Liver (tissue), 3 donors: ENCODE results near the gene CFAP206.

ENCODE experiments used
- RAD21 ChIP-seq, 2 donors: IDR thresholded peaks; 2 replicates each; pipeline ENCODE4 v1.6.1; 2016; ENCODE audit warnings: antibody characterized with exemption in 2 of 2, mild to moderate bottlenecking in 2 of 2
- RXRA ChIP-seq, 2 donors: IDR thresholded peaks; 2 replicates each; pipeline ENCODE4 v1.6.1; 2017 to 2018; ENCODE audit warnings: antibody characterized with exemption in 2 of 2, mild to moderate bottlenecking in 1 of 2
- SP1 ChIP-seq: IDR thresholded peaks from 2 replicates; pipeline ENCODE4 v1.6.1; 2018; ENCODE audit warnings: antibody characterized with exemption, mild to moderate bottlenecking
- TF ChIP-seq, protein P1 (sequence below): fragments of 150-350 bp; IDR thresholded peaks from 2 replicates; pipeline ENCODE4 v1.5.1; 2017; ENCODE audit warnings: improper control_type of control experiment, low read depth, low read length; ENCODE audit not compliant: missing input control
- TF ChIP-seq, protein P2 (sequence below): IDR thresholded peaks from 2 replicates; pipeline ENCODE4 v1.6.1; 2016; ENCODE audit warnings: antibody characterized with exemption, mild to moderate bottlenecking
- TF ChIP-seq, protein P3 (sequence below): IDR thresholded peaks from 2 replicates; pipeline ENCODE4 v1.6.1; 2016; ENCODE audit warnings: antibody characterized with exemption
- donor health status: healthy.
- donor health status: healthy.

DNA sequence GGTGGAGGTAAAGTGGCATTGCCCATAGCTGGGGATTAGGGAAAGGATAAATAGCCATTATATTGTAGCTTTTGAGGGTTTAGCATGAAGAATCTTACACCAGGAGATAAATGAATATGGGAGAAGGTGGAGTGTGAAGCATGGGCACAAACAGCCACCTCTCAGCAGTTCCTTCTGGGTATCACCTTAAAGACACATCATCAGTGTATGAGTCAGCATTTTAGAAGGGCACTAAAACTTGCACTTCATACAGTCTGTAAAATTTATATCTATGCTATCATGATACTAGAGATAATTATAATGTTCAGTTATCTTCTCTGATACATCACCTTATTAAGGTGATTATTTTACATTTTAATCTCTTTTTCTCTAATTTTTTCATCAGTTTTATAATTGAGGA, 90.3 kb downstream of the CFAP206 start:
- TF ChIP-seq, protein P1, sequence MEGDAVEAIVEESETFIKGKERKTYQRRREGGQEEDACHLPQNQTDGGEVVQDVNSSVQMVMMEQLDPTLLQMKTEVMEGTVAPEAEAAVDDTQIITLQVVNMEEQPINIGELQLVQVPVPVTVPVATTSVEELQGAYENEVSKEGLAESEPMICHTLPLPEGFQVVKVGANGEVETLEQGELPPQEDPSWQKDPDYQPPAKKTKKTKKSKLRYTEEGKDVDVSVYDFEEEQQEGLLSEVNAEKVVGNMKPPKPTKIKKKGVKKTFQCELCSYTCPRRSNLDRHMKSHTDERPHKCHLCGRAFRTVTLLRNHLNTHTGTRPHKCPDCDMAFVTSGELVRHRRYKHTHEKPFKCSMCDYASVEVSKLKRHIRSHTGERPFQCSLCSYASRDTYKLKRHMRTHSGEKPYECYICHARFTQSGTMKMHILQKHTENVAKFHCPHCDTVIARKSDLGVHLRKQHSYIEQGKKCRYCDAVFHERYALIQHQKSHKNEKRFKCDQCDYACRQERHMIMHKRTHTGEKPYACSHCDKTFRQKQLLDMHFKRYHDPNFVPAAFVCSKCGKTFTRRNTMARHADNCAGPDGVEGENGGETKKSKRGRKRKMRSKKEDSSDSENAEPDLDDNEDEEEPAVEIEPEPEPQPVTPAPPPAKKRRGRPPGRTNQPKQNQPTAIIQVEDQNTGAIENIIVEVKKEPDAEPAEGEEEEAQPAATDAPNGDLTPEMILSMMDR: no peak
- TF ChIP-seq RAD21 (IDR thresholded peaks at IDR 0.05): no peak
- TF ChIP-seq, protein P2, sequence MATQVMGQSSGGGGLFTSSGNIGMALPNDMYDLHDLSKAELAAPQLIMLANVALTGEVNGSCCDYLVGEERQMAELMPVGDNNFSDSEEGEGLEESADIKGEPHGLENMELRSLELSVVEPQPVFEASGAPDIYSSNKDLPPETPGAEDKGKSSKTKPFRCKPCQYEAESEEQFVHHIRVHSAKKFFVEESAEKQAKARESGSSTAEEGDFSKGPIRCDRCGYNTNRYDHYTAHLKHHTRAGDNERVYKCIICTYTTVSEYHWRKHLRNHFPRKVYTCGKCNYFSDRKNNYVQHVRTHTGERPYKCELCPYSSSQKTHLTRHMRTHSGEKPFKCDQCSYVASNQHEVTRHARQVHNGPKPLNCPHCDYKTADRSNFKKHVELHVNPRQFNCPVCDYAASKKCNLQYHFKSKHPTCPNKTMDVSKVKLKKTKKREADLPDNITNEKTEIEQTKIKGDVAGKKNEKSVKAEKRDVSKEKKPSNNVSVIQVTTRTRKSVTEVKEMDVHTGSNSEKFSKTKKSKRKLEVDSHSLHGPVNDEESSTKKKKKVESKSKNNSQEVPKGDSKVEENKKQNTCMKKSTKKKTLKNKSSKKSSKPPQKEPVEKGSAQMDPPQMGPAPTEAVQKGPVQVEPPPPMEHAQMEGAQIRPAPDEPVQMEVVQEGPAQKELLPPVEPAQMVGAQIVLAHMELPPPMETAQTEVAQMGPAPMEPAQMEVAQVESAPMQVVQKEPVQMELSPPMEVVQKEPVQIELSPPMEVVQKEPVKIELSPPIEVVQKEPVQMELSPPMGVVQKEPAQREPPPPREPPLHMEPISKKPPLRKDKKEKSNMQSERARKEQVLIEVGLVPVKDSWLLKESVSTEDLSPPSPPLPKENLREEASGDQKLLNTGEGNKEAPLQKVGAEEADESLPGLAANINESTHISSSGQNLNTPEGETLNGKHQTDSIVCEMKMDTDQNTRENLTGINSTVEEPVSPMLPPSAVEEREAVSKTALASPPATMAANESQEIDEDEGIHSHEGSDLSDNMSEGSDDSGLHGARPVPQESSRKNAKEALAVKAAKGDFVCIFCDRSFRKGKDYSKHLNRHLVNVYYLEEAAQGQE: no peak
- TF ChIP-seq RXRA (IDR thresholded peaks at IDR 0.05): no peak
- no peak for TF ChIP-seq SP1
- TF ChIP-seq, protein P3, sequence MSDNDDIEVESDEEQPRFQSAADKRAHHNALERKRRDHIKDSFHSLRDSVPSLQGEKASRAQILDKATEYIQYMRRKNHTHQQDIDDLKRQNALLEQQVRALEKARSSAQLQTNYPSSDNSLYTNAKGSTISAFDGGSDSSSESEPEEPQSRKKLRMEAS: no peak
